ENCODE data around the gene SH3RF3.

DNA sequence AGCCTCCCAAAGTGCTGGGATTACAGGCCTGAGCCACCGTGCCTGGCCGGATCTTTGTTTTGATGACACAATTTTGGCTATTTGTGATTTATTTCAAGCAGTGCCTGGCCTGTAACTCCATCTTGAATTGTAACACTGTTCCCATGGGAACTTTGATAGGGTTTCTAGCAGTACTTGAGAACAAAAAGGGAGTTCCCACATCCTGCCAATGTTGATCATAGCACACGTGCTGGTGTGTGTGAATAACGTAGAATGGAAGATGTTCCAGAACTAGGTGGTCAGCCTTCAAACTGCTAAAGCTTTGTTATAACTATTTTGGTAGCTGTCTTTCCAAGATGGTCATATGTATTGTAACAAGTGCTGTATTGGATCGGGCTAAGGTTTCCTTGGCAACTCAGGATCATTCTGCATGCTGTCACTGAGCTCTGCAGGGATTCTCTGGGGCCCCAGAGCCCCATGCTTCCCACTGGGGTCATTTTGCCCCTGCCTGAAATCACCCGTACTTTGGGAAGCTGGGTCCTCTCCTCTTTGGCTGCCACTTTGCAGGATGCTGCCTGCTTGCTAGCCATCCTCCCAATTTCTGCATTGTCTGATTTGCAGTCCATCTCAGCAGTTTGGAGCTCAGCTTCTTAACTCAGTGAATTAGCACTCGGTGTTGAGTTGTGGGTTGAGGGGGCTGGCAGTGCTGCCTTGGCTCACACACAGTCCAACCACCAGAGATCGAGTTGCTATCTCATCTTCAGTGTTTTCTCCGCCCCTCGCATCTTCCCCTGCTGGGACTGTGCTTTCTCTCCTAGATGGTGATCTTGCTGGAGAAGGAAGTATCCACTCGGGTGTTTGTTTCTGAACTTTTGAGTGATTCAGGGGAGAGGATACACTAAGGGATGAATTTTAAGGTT, 26.8 kb downstream of the SH3RF3 start:
- TF ChIP-seq, protein P1, sequence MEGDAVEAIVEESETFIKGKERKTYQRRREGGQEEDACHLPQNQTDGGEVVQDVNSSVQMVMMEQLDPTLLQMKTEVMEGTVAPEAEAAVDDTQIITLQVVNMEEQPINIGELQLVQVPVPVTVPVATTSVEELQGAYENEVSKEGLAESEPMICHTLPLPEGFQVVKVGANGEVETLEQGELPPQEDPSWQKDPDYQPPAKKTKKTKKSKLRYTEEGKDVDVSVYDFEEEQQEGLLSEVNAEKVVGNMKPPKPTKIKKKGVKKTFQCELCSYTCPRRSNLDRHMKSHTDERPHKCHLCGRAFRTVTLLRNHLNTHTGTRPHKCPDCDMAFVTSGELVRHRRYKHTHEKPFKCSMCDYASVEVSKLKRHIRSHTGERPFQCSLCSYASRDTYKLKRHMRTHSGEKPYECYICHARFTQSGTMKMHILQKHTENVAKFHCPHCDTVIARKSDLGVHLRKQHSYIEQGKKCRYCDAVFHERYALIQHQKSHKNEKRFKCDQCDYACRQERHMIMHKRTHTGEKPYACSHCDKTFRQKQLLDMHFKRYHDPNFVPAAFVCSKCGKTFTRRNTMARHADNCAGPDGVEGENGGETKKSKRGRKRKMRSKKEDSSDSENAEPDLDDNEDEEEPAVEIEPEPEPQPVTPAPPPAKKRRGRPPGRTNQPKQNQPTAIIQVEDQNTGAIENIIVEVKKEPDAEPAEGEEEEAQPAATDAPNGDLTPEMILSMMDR (optimal IDR thresholded peaks at IDR 0.05 in 1 of 3, IDR thresholded peaks at IDR 0.05 in 1 of 3, conservative IDR thresholded peaks at IDR 0.05 in 1 of 3; ENCODE audit: extremely low read depth in 1 of 3, insufficient read depth in 2 of 3, low read length in 3 of 3) = no peak
- no peak for TF ChIP-seq EZH2 (IDR thresholded peaks at IDR 0.05; ENCODE audit: low read length)

All from keratinocyte (primary cell).